SH-SY5Y (cell line): ENCODE measurements around the gene AHR.

Experiments
- GATA2 ChIP-seq: IDR thresholded peaks from 2 replicates; pipeline ENCODE4 v1.6.1; 2011; ENCODE audit warnings: mild to moderate bottlenecking, low read depth, low read length
- GATA3 ChIP-seq: IDR thresholded peaks from 2 replicates; pipeline ENCODE4 v1.6.1; 2011; ENCODE audit warnings: low read depth, mild to moderate bottlenecking, low read length, moderate library complexity

DNA sequence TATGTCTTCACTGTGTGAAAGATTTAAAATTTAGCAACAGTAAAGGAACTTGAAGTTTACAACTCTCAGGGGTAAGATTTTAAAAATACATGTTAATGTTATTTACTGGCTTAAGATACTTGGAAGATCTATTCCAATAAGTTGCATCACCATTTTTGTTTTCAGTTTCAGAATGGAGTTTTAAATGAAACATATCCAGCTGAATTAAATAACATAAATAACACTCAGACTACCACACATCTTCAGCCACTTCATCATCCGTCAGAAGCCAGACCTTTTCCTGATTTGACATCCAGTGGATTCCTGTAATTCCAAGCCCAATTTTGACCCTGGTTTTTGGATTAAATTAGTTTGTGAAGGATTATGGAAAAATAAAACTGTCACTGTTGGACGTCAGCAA, 44.3 kb downstream of the AHR start:
- TF ChIP-seq GATA2 (no peak), GATA3 (no peak)
